SW 1271 (cell line): Measurements from ENCODE around the gene PSMA5.
"Not testable (repeated sequence)": the region's sequence is repeated elsewhere in the genome, so short reads cannot be mapped to it uniquely, and the experiment has no call there.

ENCODE experiments used
- DNase-seq, 2 experiments: peaks; one replicate each; lab custom pipeline; 2025; lab: John Stamatoyannopoulos, UW

Gene PSMA5

GRCh38 chr1:109432336-109432735, 6.1 kb upstream of the PSMA5 start:
- DNase-seq, result no peak

- DNase-seq, result no peak
Observed at GRCh38 chr1:109427171-109427467, 871 bp upstream of the PSMA5 start.

- peak; percentile 56 to 59 for DNase-seq
Observed at GRCh38 chr1:109425391-109426280, 612 bp downstream of the PSMA5 start.

- no peak for DNase-seq
Observed at GRCh38 chr1:109423498-109423897, 2.8 kb downstream of the PSMA5 start.

- no peak for DNase-seq
Observed at GRCh38 chr1:109412551-109412950, 13.7 kb downstream of the PSMA5 start.

- no peak for DNase-seq
Observed at GRCh38 chr1:109404838-109405237, 21.4 kb downstream of the PSMA5 start.

GRCh38 chr1:109402025-109402424, 24.2 kb downstream of the PSMA5 start:
- no peak for DNase-seq

- no peak for DNase-seq
Observed at GRCh38 chr1:109400035-109400655, 26.1 kb downstream of the PSMA5 start.

GRCh38 chr1:109399326-109399957, 26.8 kb downstream of the PSMA5 start:
- DNase-seq, result peak in 1 of 2 experiments; percentile 57

- no peak for DNase-seq
Observed at GRCh38 chr1:109398343-109399225, 27.7 kb downstream of the PSMA5 start.

GRCh38 chr1:109397581-109398342, 28.5 kb downstream of the PSMA5 start, which contains the start of gene SORT1:
TSS of gene SORT1 (minus strand) at chr1:109397918. CDS start at chr1:109397892, 26 bp downstream.
- peak; percentile 60 to 79 for DNase-seq

- DNase-seq, result no peak
Observed at GRCh38 chr1:109396871-109397580, 29.2 kb downstream of the PSMA5 start.

- no peak for DNase-seq
Observed at GRCh38 chr1:109396513-109396839, 29.8 kb downstream of the PSMA5 start.

GRCh38 chr1:109395602-109396512, 30.4 kb downstream of the PSMA5 start:
- peak in 1 of 2 experiments; percentile 7 for DNase-seq

- not testable (repeated sequence) for DNase-seq
Observed at GRCh38 chr1:109395282-109395599, 31.0 kb downstream of the PSMA5 start.

GRCh38 chr1:109394591-109395281, 31.5 kb downstream of the PSMA5 start:
- no peak for DNase-seq

GRCh38 chr1:109393617-109394233, 32.5 kb downstream of the PSMA5 start:
- no peak for DNase-seq

- no peak for DNase-seq
Observed at GRCh38 chr1:109392788-109393616, 33.2 kb downstream of the PSMA5 start.
